Measurements from ENCODE around the gene ARHGEF2. TPM values are rescaled to one million over a fixed set of nuclear protein-coding genes. Genes with fewer than 3 reads are reported as not detected.

Gene ARHGEF2
- total RNA-seq, 1 experiment from 2014 or later, result 90.1 TPM

GRCh38 chr1:156004843-156005584 lies 26.7 kb upstream of the ARHGEF2 start:
- Histone ChIP-seq H3K9me3 (ENCODE audit: control insufficient read depth in 1 of 2, insufficient read depth in 1 of 2, low read depth in 1 of 2, low read length in 2 of 2) (no peaks in the 10 kb centered on the region), H4K20me1 (ENCODE audit: insufficient read depth) (no peaks in the 10 kb centered on the region), H3K27me3 (ENCODE audit: insufficient read depth, low read length) (no peaks in the 10 kb centered on the region), H3K36me3 (ENCODE audit: control insufficient read depth in 1 of 2, insufficient read depth in 2 of 2, low read length in 2 of 2) (peaks cover 3 to 7% of the 10 kb centered on the region in 2 experiments; a peak in 3 of 4 replicates), H3K4me3 (replicated peaks in 1 of 2; ENCODE audit: low read depth in 1 of 2, low read length in 2 of 2) (no peak overlapping the region), H3K9me2 (ENCODE audit: insufficient read depth) (no peaks in the 10 kb centered on the region), H3K4me1 (ENCODE audit: control insufficient read depth in 1 of 2, insufficient read depth in 2 of 2, low read length in 2 of 2) (peaks cover 7 to 53% of the 10 kb centered on the region in 2 experiments), H3K4me2 (ENCODE audit: low read length) (no peak overlapping the region), H3K27ac (ENCODE audit: low read depth, low read length) (no peak overlapping the region), H3K79me2 (ENCODE audit: insufficient read depth, low read length) (no peaks in the 10 kb centered on the region), H2AFZ (ENCODE audit: low read depth, low read length, poor library complexity, severe bottlenecking) (no peak overlapping the region), H3K9ac (ENCODE audit: low read length) (no peak overlapping the region)
- intact Hi-C loops (cut with micrococcal nuclease), result loop anchor here (10.0 kb wide), 1 partner anchor 60 kb away; the partner anchor contains the start of gene RAB25
- no TSS peak for BruUV-seq (replicated peaks)
- ChIA-PET CTCF (interaction anchor here (1.2 to 1.7 kb wide), 2 partner anchors 15 to 61 kb away, joined by 4 to 6 read pairs; no protein-coding TSS in a partner anchor), POLR2A (interaction anchor here (0.5 kb wide), 1 partner anchor 681 kb away, joined by 6 read pairs; no protein-coding TSS in a partner anchor), RAD21 (ENCODE audit: low non-redundant PET in 1 of 2, low total read pairs in 2 of 2, uncharacterized antibody in 2 of 2, unreplicated experiment in 2 of 2) (no interaction called here)
- TF ChIP-seq FOSL1 (IDR thresholded peaks at IDR 0.05; ENCODE audit: low read depth) (no peak), EZH2 (IDR thresholded peaks at IDR 0.05) (no peak), JUND (IDR thresholded peaks at IDR 0.05) (no peak), SRF (IDR thresholded peaks at IDR 0.05; ENCODE audit: low read depth) (no peak), RAD21 (IDR thresholded peaks at IDR 0.05; ENCODE audit: low read depth) (no peak), SP1 (IDR thresholded peaks at IDR 0.05; ENCODE audit: low read depth) (no peak), MAX (IDR thresholded peaks at IDR 0.05) (no peak), ZFX (IDR thresholded peaks at IDR 0.05) (no peak), ELF1 (IDR thresholded peaks at IDR 0.05; ENCODE audit: borderline replicate concordance, low read depth) (no peak), EGR1 (IDR thresholded peaks at IDR 0.05; ENCODE audit: low read depth) (no peak), POLR2A (IDR thresholded peaks at IDR 0.05; ENCODE audit: borderline replicate concordance, extremely low read depth, insufficient read depth, insufficient read length) (no peak), REST (IDR thresholded peaks at IDR 0.05; ENCODE audit: low read depth) (no peak), CBX3 (IDR thresholded peaks at IDR 0.05; ENCODE audit: low read depth) (no peak)
- TF ChIP-seq, protein P1, sequence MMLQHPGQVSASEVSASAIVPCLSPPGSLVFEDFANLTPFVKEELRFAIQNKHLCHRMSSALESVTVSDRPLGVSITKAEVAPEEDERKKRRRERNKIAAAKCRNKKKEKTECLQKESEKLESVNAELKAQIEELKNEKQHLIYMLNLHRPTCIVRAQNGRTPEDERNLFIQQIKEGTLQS (IDR thresholded peaks at IDR 0.05), result no peak
- DNase-seq (ENCODE audit: low read depth, low spot score), result no peak
- ATAC-seq, result no peak
